Neuronal stem cell (in vitro differentiated cells): ENCODE measurements around the gene MSLN.
"Not testable (repeated sequence)": the region's sequence is repeated elsewhere in the genome, so short reads cannot be mapped to it uniquely, and the experiment has no call there.

Experiments used
- DNase-seq: peaks from one replicate; pipeline ENCODE4 v3.0.0-alpha.2; 2013; ENCODE audit warnings: low spot score
- H2AFZ ChIP-seq: one replicate; pipeline ENCODE4 v1.6.1; 2013; ENCODE audit warnings: mild to moderate bottlenecking, low read length, inconsistent platforms
- H2AK5ac ChIP-seq: 2 replicates; pipeline ENCODE4 v1.6.1; 2013; ENCODE audit warnings: low read depth, mild to moderate bottlenecking, inconsistent platforms, low read length, moderate library complexity, mixed read lengths
- H2BK120ac ChIP-seq: 2 replicates; pipeline ENCODE4 v1.6.1; 2013; ENCODE audit warnings: low read depth, mild to moderate bottlenecking, inconsistent platforms, low read length, moderate library complexity, mixed read lengths
- H2BK12ac ChIP-seq: one replicate; pipeline ENCODE4 v1.6.1; 2013; ENCODE audit warnings: low read length, inconsistent platforms
- H2BK15ac ChIP-seq: 2 replicates; pipeline ENCODE4 v1.6.1; 2013; ENCODE audit warnings: mild to moderate bottlenecking, low read length, inconsistent platforms, mixed read lengths
- H2BK5ac ChIP-seq: one replicate; pipeline ENCODE4 v1.6.1; 2013; ENCODE audit warnings: inconsistent platforms, mild to moderate bottlenecking, low read length, moderate library complexity
- H3K14ac ChIP-seq: one replicate; pipeline ENCODE4 v1.6.1; 2013; ENCODE audit warnings: low read length, inconsistent platforms
- H3K18ac ChIP-seq: 2 replicates; pipeline ENCODE4 v1.6.1; 2013; ENCODE audit warnings: low read length, inconsistent platforms
- H3K23ac ChIP-seq: 2 replicates; pipeline ENCODE4 v1.6.1; 2013; ENCODE audit warnings: low read depth, mild to moderate bottlenecking, mixed read lengths, low read length, inconsistent platforms; ENCODE audit not compliant: poor library complexity
- H3K27ac ChIP-seq: replicated peaks from 3 replicates; pipeline ENCODE4 v1.5.1; 2013; ENCODE audit warnings: low read length, inconsistent platforms
- H3K27me3 ChIP-seq, 3 experiments: 2 replicates each; pipeline ENCODE4 v1.6.1; 2013; ENCODE audit warnings: low read length in 3 of 3, mild to moderate bottlenecking in 2 of 3, inconsistent platforms in 1 of 3, low read depth in 1 of 3, mixed read lengths in 1 of 3, moderate library complexity in 1 of 3; ENCODE audit not compliant: control insufficient read depth in 3 of 3, insufficient read depth in 3 of 3
- H3K36me3 ChIP-seq, 2 donors: replicated peaks in 1 of 2; 2 replicates each; pipeline ENCODE4 v1.6.1; 2013; ENCODE audit warnings: low read length in 2 of 2; ENCODE audit not compliant: control insufficient read depth in 2 of 2, insufficient read depth in 2 of 2
- H3K4ac ChIP-seq: 2 replicates; pipeline ENCODE4 v1.6.1; 2013; ENCODE audit warnings: inconsistent platforms, mild to moderate bottlenecking, low read length, moderate library complexity
- H3K4me1 ChIP-seq, 2 donors: 1 replicate in 1 of 2; 2 replicates in 1 of 2; pipeline ENCODE4 v1.6.1; 2013; ENCODE audit warnings: low read length in 2 of 2, low read depth in 1 of 2; ENCODE audit not compliant: control insufficient read depth in 2 of 2, insufficient read depth in 1 of 2
- H3K4me2 ChIP-seq: one replicate; pipeline ENCODE4 v1.6.1; 2013; ENCODE audit warnings: mild to moderate bottlenecking, low read length, inconsistent platforms; ENCODE audit not compliant: insufficient read depth, poor library complexity, severe bottlenecking
- H3K4me3 ChIP-seq, 2 donors: 2 replicates each; pipeline ENCODE4 v1.5.1; 2013; ENCODE audit warnings: low read length in 2 of 2, mild to moderate bottlenecking in 2 of 2, inconsistent platforms in 1 of 2, moderate library complexity in 1 of 2
- H3K79me1 ChIP-seq: one replicate; pipeline ENCODE4 v1.6.1; 2013; ENCODE audit warnings: low read depth, mild to moderate bottlenecking, inconsistent platforms, low read length, moderate library complexity
- H3K9ac ChIP-seq: one replicate; pipeline ENCODE4 v1.6.1; 2013; ENCODE audit warnings: mild to moderate bottlenecking, low read depth, low read length, inconsistent platforms; ENCODE audit not compliant: poor library complexity
- H3K9me3 ChIP-seq, 2 donors: replicated peaks in 1 of 2; 2 replicates each; pipeline versions ENCODE3 to v1.6.1; 2013; ENCODE audit warnings: low read length in 2 of 2, mild to moderate bottlenecking in 2 of 2, inconsistent platforms in 1 of 2, low read depth in 1 of 2, mixed read lengths in 1 of 2, moderate library complexity in 1 of 2; ENCODE audit not compliant: control insufficient read depth in 2 of 2, insufficient read depth in 1 of 2
- H4K8ac ChIP-seq: one replicate; pipeline ENCODE4 v1.6.1; 2013; ENCODE audit warnings: low read depth, mild to moderate bottlenecking, inconsistent platforms, low read length, moderate library complexity
- H4K91ac ChIP-seq: one replicate; pipeline ENCODE4 v1.6.1; 2013; ENCODE audit warnings: low read length, low read depth, mild to moderate bottlenecking, inconsistent platforms; ENCODE audit not compliant: poor library complexity
- WGBS, 2 donors: extraction: QIAGEN DNeasy Blood & Tissue Kit; methylation state at CpG; one replicate each; pipeline ENCODE4 v1.1.7; 2013; ENCODE audit warnings: missing lambda C conversion rate in 2 of 2, mixed read lengths in 1 of 2; ENCODE audit not compliant: insufficient read length in 2 of 2, insufficient replicate concordance in 1 of 2; ENCODE audit errors: extremely low coverage in 2 of 2; 5-methylcytosine and 5-hydroxymethylcytosine counted together

Gene MSLN

DNA sequence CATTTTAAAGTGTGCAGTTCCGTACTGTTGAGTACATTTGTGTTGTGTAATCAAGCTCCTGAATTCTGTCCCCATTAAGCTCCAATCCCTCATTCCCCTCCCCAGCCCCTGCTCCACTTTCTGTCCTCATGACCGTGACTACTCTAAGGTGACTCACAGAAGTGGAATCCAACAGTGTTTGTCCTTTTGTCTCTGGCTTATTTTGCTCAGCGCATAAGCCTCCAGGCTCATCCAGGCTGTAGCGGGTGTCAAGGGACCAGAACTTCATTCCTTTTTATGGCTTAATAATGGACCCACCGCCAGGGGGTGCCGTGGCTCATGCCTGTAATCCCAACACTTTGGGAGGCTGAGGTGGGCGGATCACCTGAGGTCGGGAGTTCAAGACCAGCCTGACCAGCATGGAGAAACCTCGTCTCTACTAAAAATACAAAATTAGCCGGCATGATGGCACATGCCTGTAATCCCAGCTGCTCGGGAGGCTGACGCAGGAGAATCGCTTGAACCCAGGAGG is 47.7 kb upstream of the MSLN start:
- not testable (repeated sequence) for H3K27ac ChIP-seq, H3K18ac ChIP-seq, H3K4me2 ChIP-seq, H4K91ac ChIP-seq, H2BK120ac ChIP-seq, H3K9ac ChIP-seq, H3K9me3 ChIP-seq, H2BK5ac ChIP-seq, DNase-seq, H2AK5ac ChIP-seq, H3K14ac ChIP-seq, H3K4ac ChIP-seq, H2BK12ac ChIP-seq, H3K23ac ChIP-seq, H3K4me3 ChIP-seq, H2AFZ ChIP-seq, H2BK15ac ChIP-seq, H4K8ac ChIP-seq
- Histone ChIP-seq H3K79me1 (peaks cover 18% of the 10 kb centered on the region), H3K36me3 (peaks cover 11 to 15% of the 10 kb centered on the region in 2 donors), H3K4me1 (peaks cover 42 to 55% of the 10 kb centered on the region in 2 donors), H3K27me3 (peaks cover 0 to 23% (median 5%) of the 10 kb centered on the region in 3 experiments)
- no CpG with 5 or more reads among the region's 13 CpGs for WGBS, 2 donors

- peak overlapping the region; percentile 98 for H2AK5ac ChIP-seq
- H3K9ac ChIP-seq: peak overlapping the region; percentile 24
- H2AFZ ChIP-seq: peak overlapping the region; percentile 90
- no peak overlapping the region for H3K14ac ChIP-seq
- no peaks in the 10 kb centered on the region for H3K9me3 ChIP-seq
- H4K91ac ChIP-seq: peak overlapping the region; percentile 85
- H3K36me3 ChIP-seq: peaks cover 11 to 27% of the 10 kb centered on the region in 2 donors
- H2BK120ac ChIP-seq: peak overlapping the region; percentile 87
- peaks cover 28% of the 10 kb centered on the region for H3K79me1 ChIP-seq
- H4K8ac ChIP-seq: peak overlapping the region; percentile 86
- H3K4me2 ChIP-seq: peak overlapping the region; percentile 62
- peak overlapping the region; percentile 99 for H2BK15ac ChIP-seq
- H3K23ac ChIP-seq: peak overlapping the region; percentile 55
- no CpG with 5 or more reads among the region's 11 CpGs for WGBS, 2 donors
- H3K4ac ChIP-seq: peak overlapping the region; percentile 84
- DNase-seq: no peak
- peak overlapping the region; percentile 93 for H3K18ac ChIP-seq
- peak overlapping the region in 1 of 2 donors; percentile 62 for H3K4me3 ChIP-seq
- no peak overlapping the region for H3K27ac ChIP-seq
- H3K4me1 ChIP-seq: peaks cover 50 to 64% of the 10 kb centered on the region in 2 donors
- peak overlapping the region; percentile 75 for H2BK12ac ChIP-seq
- H3K27me3 ChIP-seq: peaks cover 0 to 10% (median 0%) of the 10 kb centered on the region in 3 experiments
- peak overlapping the region; percentile 75 for H2BK5ac ChIP-seq
Observed at GRCh38 chr16:714079-714478, 46.5 kb upstream of the MSLN start.

DNA sequence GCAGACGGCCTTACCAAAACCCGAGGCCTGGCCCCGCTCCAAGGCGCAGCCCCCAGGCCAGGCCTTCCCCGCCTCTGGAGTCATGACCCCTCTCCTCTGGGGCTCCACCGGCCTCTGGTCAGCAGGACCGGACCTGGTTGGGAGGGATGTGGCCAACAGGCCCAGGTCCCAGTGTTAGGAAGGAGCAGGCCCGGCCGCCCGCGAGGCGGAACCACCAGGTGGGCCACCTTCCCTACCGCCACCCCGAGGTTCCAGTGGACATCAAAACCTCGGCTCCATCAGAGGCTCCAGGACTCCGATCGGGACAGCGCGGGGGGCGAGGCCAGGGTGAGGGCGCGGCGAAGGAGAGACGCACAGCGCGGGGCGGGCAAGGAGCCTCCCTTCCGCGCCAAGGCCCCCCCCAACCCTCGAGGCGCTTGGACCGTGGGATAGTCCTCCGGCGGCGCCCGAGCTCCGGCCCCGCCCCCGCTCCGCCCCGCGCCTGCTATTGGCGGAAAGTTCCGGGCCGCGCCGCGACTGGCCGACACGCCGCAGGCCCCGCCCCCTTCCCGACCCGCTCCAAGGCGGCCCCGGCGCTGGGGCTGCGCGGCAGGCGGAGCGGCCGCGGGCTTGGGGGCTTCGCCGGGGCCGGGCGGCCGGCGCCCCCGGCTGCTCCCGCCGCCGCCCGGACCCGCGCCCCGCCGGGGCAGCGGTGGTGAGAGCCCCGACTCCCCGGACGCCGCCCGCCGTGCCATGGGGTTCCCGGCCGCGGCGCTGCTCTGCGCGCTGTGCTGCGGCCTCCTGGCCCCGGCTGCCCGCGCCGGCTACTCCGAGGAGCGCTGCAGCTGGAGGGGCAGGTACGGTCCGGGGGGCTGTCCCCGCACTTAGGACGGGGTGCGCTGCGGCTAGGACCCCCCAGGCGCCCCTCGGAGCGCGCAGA is 45.7 kb upstream of the MSLN start, which contains the start of gene METRN:
Gene METRN, plus strand, starts transcription at position 561 of the 919 bp plus-strand sequence. Its CDS starts 172 bp downstream, at position 733.
- DNase-seq: peak; percentile 87

More for the DNA sequence above, 45.7 kb upstream of the MSLN start, which contains the start of gene METRN:
- peak within 1 kb of the TSS; percentile 100 for H2BK120ac ChIP-seq
- peak within 1 kb of the TSS; percentile 85 for H4K91ac ChIP-seq
- H2BK5ac ChIP-seq: peak within 1 kb of the TSS; percentile 100
- peak within 1 kb of the TSS; percentile 90 for H2AFZ ChIP-seq
- H3K18ac ChIP-seq: peak within 1 kb of the TSS; percentile 100
- peak within 1 kb of the TSS; percentile 98 for H3K9ac ChIP-seq
- WGBS, 2 donors: no CpG with 5 or more reads among the region's 108 CpGs
- peaks cover 32% of the 10 kb centered on the region for H3K79me1 ChIP-seq
- peaks cover 11 to 28% of the 10 kb centered on the region in 2 donors for H3K36me3 ChIP-seq
- peak within 1 kb of the TSS; percentile 86 for H4K8ac ChIP-seq
- peak within 1 kb of the TSS; percentile 99 for H2BK15ac ChIP-seq
- peak within 1 kb of the TSS; percentile 99 for H3K4me2 ChIP-seq
- H2BK12ac ChIP-seq: peak within 1 kb of the TSS; percentile 100
- H3K4me1 ChIP-seq: peaks cover 51 to 64% of the 10 kb centered on the region in 2 donors
- peak within 1 kb of the TSS; percentile 62 to 96 for H3K4me3 ChIP-seq
- H3K9me3 ChIP-seq: no peaks in the 10 kb centered on the region
- peak within 1 kb of the TSS; percentile 100 for H2AK5ac ChIP-seq
- H3K14ac ChIP-seq: peak within 1 kb of the TSS; percentile 71
- peak within 1 kb of the TSS; percentile 97 for H3K27ac ChIP-seq
- peak within 1 kb of the TSS; percentile 89 for H3K23ac ChIP-seq
- H3K27me3 ChIP-seq: peaks cover 0 to 7% (median 0%) of the 10 kb centered on the region in 3 experiments
- peak within 1 kb of the TSS; percentile 100 for H3K4ac ChIP-seq
